COLO829 (cell line): ENCODE data around the gene MYO5A.
"Not testable (repeated sequence)": the region's sequence is repeated elsewhere in the genome, so short reads cannot be mapped to it uniquely, and the experiment has no call there.

Experiments
- DNase-seq: peaks from one replicate; pipeline ENCODE4 v3.0.0; 2012; ENCODE audit warnings: low spot score

MYO5A gene

GRCh38 chr15:52528564-52529340, at the start of gene MYO5A:
TSS of gene MYO5A (minus strand) at chr15:52528880. CDS start at chr15:52528806, 74 bp downstream.
- DNase-seq, result no peak

- no peak for DNase-seq
Measured at GRCh38 chr15:52576692-52577091, 48.0 kb upstream of the MYO5A start.

- DNase-seq, result not testable (repeated sequence)
Measured at GRCh38 chr15:52575573-52575972, 46.9 kb upstream of the MYO5A start.

- no peak for DNase-seq
Measured at GRCh38 chr15:52575072-52575471, 46.4 kb upstream of the MYO5A start.

- DNase-seq, result not testable (repeated sequence)
Measured at GRCh38 chr15:52574623-52575022, 45.9 kb upstream of the MYO5A start.

GRCh38 chr15:52568601-52569585, 40.2 kb upstream of the MYO5A start, which contains the start of gene ARPP19:
TSS of gene ARPP19 (minus strand) at chr15:52569030. CDS start at chr15:52568892, 138 bp downstream.
- DNase-seq, result peak; percentile 76

- no peak for DNase-seq
Measured at GRCh38 chr15:52567871-52568600, 39.4 kb upstream of the MYO5A start.

- no peak for DNase-seq
Measured at GRCh38 chr15:52566889-52567288, 38.2 kb upstream of the MYO5A start.

- not testable (repeated sequence) for DNase-seq
Measured at GRCh38 chr15:52565417-52566358, 37.0 kb upstream of the MYO5A start.

GRCh38 chr15:52563501-52564060, 34.9 kb upstream of the MYO5A start:
- no peak for DNase-seq

- DNase-seq, result no peak
Measured at GRCh38 chr15:52559575-52559974, 30.9 kb upstream of the MYO5A start.

- DNase-seq, result no peak
Measured at GRCh38 chr15:52559022-52559421, 30.3 kb upstream of the MYO5A start.

GRCh38 chr15:52558196-52558595, 29.5 kb upstream of the MYO5A start:
- DNase-seq, result no peak

- no peak for DNase-seq
Measured at GRCh38 chr15:52557274-52557641, 28.6 kb upstream of the MYO5A start.

GRCh38 chr15:52556524-52557273, 28.0 kb upstream of the MYO5A start:
- DNase-seq, result no peak

GRCh38 chr15:52552303-52552702, 23.6 kb upstream of the MYO5A start:
- no peak for DNase-seq

- DNase-seq, result no peak
Measured at GRCh38 chr15:52551762-52552161, 23.1 kb upstream of the MYO5A start.

GRCh38 chr15:52551186-52551585, 22.5 kb upstream of the MYO5A start:
- not testable (repeated sequence) for DNase-seq

GRCh38 chr15:52546031-52546751, 17.5 kb upstream of the MYO5A start:
- DNase-seq, result no peak
